Loucy (cell line): ENCODE data around the gene FBXO11.
A peak's percentile ranks its signal among the peaks of the same experiment; 100 is the strongest.

ENCODE experiments used
- H2AFZ ChIP-seq: fragments of 200-600 bp; sonication (generic); 2 replicates; pipeline ENCODE4 v1.6.0; 2016; ENCODE audit warnings: antibody characterized with exemption, mild to moderate bottlenecking, low read length, moderate library complexity
- H3F3A ChIP-seq: fragments of 200-600 bp; 2 replicates; pipeline ENCODE4 v1.6.0; 2016; ENCODE audit warnings: antibody characterized with exemption, low read depth, mild to moderate bottlenecking
- H3K27me3 ChIP-seq: fragments of 200-600 bp; sonication (generic); 2 replicates; pipeline ENCODE4 v1.6.1; 2014; ENCODE audit warnings: low read length, mild to moderate bottlenecking; ENCODE audit not compliant: insufficient read depth, poor library complexity, severe bottlenecking
- H3K36me3 ChIP-seq: fragments of 200-600 bp; sonication (generic); 2 replicates; pipeline ENCODE4 v1.6.1; 2016; ENCODE audit warnings: low read length; ENCODE audit not compliant: insufficient read depth
- H3K4me1 ChIP-seq: fragments of 200-600 bp; sonication (generic); 2 replicates; pipeline ENCODE4 v1.5.1; 2014; ENCODE audit warnings: low read length, mild to moderate bottlenecking; ENCODE audit not compliant: insufficient read depth, poor library complexity, severe bottlenecking
- H3K4me2 ChIP-seq: fragments of 200-600 bp; sonication (generic); 2 replicates; pipeline ENCODE4 v1.6.0; 2014; ENCODE audit warnings: antibody characterized with exemption, low read length, low read depth, mild to moderate bottlenecking; ENCODE audit not compliant: poor library complexity, severe bottlenecking
- H3K4me3 ChIP-seq: fragments of 200-600 bp; sonication (generic); 2 replicates; pipeline ENCODE4 v1.5.1; 2014; ENCODE audit warnings: low read length, mild to moderate bottlenecking, mixed read lengths; ENCODE audit not compliant: poor library complexity, severe bottlenecking
- H3K79me2 ChIP-seq: fragments of 200-600 bp; sonication (generic); 2 replicates; pipeline ENCODE4 v1.6.1; 2014; ENCODE audit warnings: low read length; ENCODE audit not compliant: insufficient read depth
- H3K9ac ChIP-seq: fragments of 200-600 bp; sonication (generic); 2 replicates; pipeline ENCODE4 v1.6.0; 2014; ENCODE audit warnings: mild to moderate bottlenecking, low read depth, low read length, moderate library complexity; ENCODE audit not compliant: poor library complexity, severe bottlenecking
- H3K9me2 ChIP-seq: fragments of 200-600 bp; sonication (generic); replicated peaks from 2 replicates; pipeline ENCODE4 v1.6.1; 2016; ENCODE audit warnings: low read depth, low read length, mixed read lengths
- H3K9me3 ChIP-seq: fragments of 200-600 bp; sonication (generic); 2 replicates; pipeline ENCODE4 v1.6.1; 2014; ENCODE audit warnings: mild to moderate bottlenecking, antibody characterized with exemption, low read length, low read depth; ENCODE audit not compliant: insufficient read depth
- H4K20me1 ChIP-seq: fragments of 200-600 bp; sonication (generic); 2 replicates; pipeline ENCODE4 v1.6.0; 2014; ENCODE audit warnings: antibody characterized with exemption, low read length, mild to moderate bottlenecking; ENCODE audit not compliant: insufficient read depth, poor library complexity, severe bottlenecking
- CTCF ChIP-seq: fragments of 200-600 bp; sonication (generic); conservative IDR thresholded peaks from 2 replicates; pipeline ENCODE4 v1.5.1; 2014; ENCODE audit warnings: mild to moderate bottlenecking, antibody characterized with exemption, low read length
- EZH2phosphoT487 ChIP-seq: fragments of 200-600 bp; IDR thresholded peaks from 2 replicates; pipeline ENCODE4 v1.6.1; 2018; ENCODE audit warnings: antibody characterized with exemption, mild to moderate bottlenecking, moderate library complexity, borderline replicate concordance

Gene FBXO11

GRCh38 chr2:47945046-47945781 is 38.9 kb upstream of the FBXO11 start:
- TF ChIP-seq CTCF (no peak), EZH2phosphoT487 (no peak)
- no peak overlapping the region for H2AFZ ChIP-seq
- H3F3A ChIP-seq, result no peaks in the 10 kb centered on the region

GRCh38 chr2:47941936-47942335 is 35.6 kb upstream of the FBXO11 start:
- Histone ChIP-seq H3K9ac (no peak overlapping the region), H3K79me2 (no peaks in the 10 kb centered on the region), H3K9me2 (no peaks in the 10 kb centered on the region), H2AFZ (no peak overlapping the region), H3K4me2 (no peak overlapping the region), H3F3A (no peaks in the 10 kb centered on the region), H4K20me1 (no peaks in the 10 kb centered on the region), H3K9me3 (no peaks in the 10 kb centered on the region), H3K4me1 (peaks cover 8% of the 10 kb centered on the region), H3K27me3 (no peaks in the 10 kb centered on the region), H3K36me3 (no peaks in the 10 kb centered on the region), H3K4me3 (no peak overlapping the region)
- TF ChIP-seq CTCF (no peak), EZH2phosphoT487 (no peak)

More at GRCh38 chr2:47945046-47945781, 38.9 kb upstream of the FBXO11 start:
- Histone ChIP-seq H3K4me1 (no peaks in the 10 kb centered on the region), H3K9ac (no peak overlapping the region), H3K27me3 (no peaks in the 10 kb centered on the region), H4K20me1 (no peaks in the 10 kb centered on the region), H3K9me2 (no peaks in the 10 kb centered on the region), H3K79me2 (no peaks in the 10 kb centered on the region), H3K4me2 (no peak overlapping the region), H3K9me3 (no peaks in the 10 kb centered on the region), H3K36me3 (no peaks in the 10 kb centered on the region), H3K4me3 (no peak overlapping the region)

- no peak overlapping the region for H3K4me3 ChIP-seq
- no peak overlapping the region for H3K9ac ChIP-seq
- TF ChIP-seq EZH2phosphoT487 (no peak), CTCF (no peak)
- H3K4me2 ChIP-seq, result no peak overlapping the region
- H2AFZ ChIP-seq, result 0 out of 2 replicates have a peak overlapping the region, but pooled peaks have one; percentile 63
- no peaks in the 10 kb centered on the region for H3K36me3 ChIP-seq
- H3K9me2 ChIP-seq, result no peaks in the 10 kb centered on the region
- H3K9me3 ChIP-seq, result no peaks in the 10 kb centered on the region
- H3K79me2 ChIP-seq, result no peaks in the 10 kb centered on the region
- H3K27me3 ChIP-seq, result no peaks in the 10 kb centered on the region
- H3F3A ChIP-seq, result no peaks in the 10 kb centered on the region
- peaks cover 14% of the 10 kb centered on the region for H3K4me1 ChIP-seq
- H4K20me1 ChIP-seq, result no peaks in the 10 kb centered on the region
Observed at GRCh38 chr2:47937677-47938076, 31.4 kb upstream of the FBXO11 start.
